GM23248 (cell line): ENCODE results near the gene PLCL2. TPM values are rescaled to one million over a fixed set of nuclear protein-coding genes. Genes with fewer than 3 reads are reported as not detected.

Experiments
- DNase-seq: peaks from one replicate; pipeline ENCODE4 v3.0.0-alpha.2; 2015
- H2AFZ ChIP-seq: fragments of 200-600 bp; sonication (generic); 2 replicates; pipeline ENCODE4 v1.6.1; 2016; ENCODE audit warnings: antibody characterized with exemption
- H3F3A ChIP-seq: fragments of 200-600 bp; sonication (generic); 2 replicates; pipeline ENCODE4 v1.6.1; 2016; ENCODE audit warnings: mild to moderate bottlenecking, antibody characterized with exemption, mixed run types; ENCODE audit not compliant: insufficient read depth
- H3K27ac ChIP-seq: fragments of 200-600 bp; sonication (generic); 2 replicates; pipeline ENCODE4 v1.5.1; 2016; ENCODE audit warnings: mild to moderate bottlenecking
- H3K27me3 ChIP-seq: fragments of 200-600 bp; sonication (generic); replicated peaks from 2 replicates; pipeline ENCODE4 v1.6.1; 2016; ENCODE audit warnings: mild to moderate bottlenecking; ENCODE audit not compliant: insufficient read depth
- H3K36me3 ChIP-seq: fragments of 200-600 bp; sonication (generic); 2 replicates; pipeline ENCODE4 v1.6.1; 2016; ENCODE audit warnings: low read depth, mild to moderate bottlenecking
- H3K4me1 ChIP-seq: fragments of 200-600 bp; sonication (generic); 2 replicates; pipeline ENCODE4 v1.6.1; 2016; ENCODE audit warnings: mild to moderate bottlenecking; ENCODE audit not compliant: insufficient read depth
- H3K4me2 ChIP-seq: fragments of 200-600 bp; sonication (generic); one replicate; pipeline ENCODE4 v1.6.1; 2016; ENCODE audit warnings: mild to moderate bottlenecking; ENCODE audit not compliant: unreplicated experiment
- H3K4me3 ChIP-seq: fragments of 200-600 bp; sonication (generic); 2 replicates; pipeline ENCODE4 v1.5.1; 2016; ENCODE audit warnings: mild to moderate bottlenecking
- H3K79me2 ChIP-seq: fragments of 200-600 bp; sonication (generic); 2 replicates; pipeline ENCODE4 v1.6.1; 2016; ENCODE audit warnings: mild to moderate bottlenecking; ENCODE audit not compliant: insufficient read depth
- H3K9ac ChIP-seq: fragments of 200-600 bp; sonication (generic); 2 replicates; pipeline ENCODE4 v1.6.1; 2016; ENCODE audit warnings: mild to moderate bottlenecking
- H3K9me2 ChIP-seq: fragments of 200-600 bp; sonication (generic); 2 replicates; pipeline ENCODE4 v1.6.1; 2016; ENCODE audit warnings: mixed run types, mild to moderate bottlenecking, moderate library complexity; ENCODE audit not compliant: insufficient read depth
- H3K9me3 ChIP-seq: fragments of 200-600 bp; sonication (generic); one replicate; pipeline ENCODE4 v1.6.1; 2017; ENCODE audit warnings: low read depth
- H4K20me1 ChIP-seq: fragments of 200-600 bp; sonication (generic); 2 replicates; pipeline ENCODE4 v1.6.0; 2016; ENCODE audit not compliant: insufficient read depth
- EZH2 ChIP-seq: fragments of 200-600 bp; sonication (generic); IDR thresholded peaks from 2 replicates; pipeline ENCODE4 v1.6.1; 2018; ENCODE audit warnings: antibody characterized with exemption, mild to moderate bottlenecking; ENCODE audit not compliant: insufficient read depth, poor library complexity, severe bottlenecking
- EZH2phosphoT487 ChIP-seq: fragments of 200-600 bp; sonication (generic); IDR thresholded peaks from 2 replicates; pipeline ENCODE4 v1.6.1; 2018; ENCODE audit warnings: antibody characterized with exemption, moderate library complexity, mild to moderate bottlenecking, low read depth; ENCODE audit not compliant: insufficient read depth
- WGBS, 2 experiments: methylation state at CpG; one replicate each; pipeline ENCODE4 v1.1.6; 2015 to 2017; ENCODE audit warnings: low lambda C conversion rate in 2 of 2, low coverage in 1 of 2; ENCODE audit errors: missing lambda C conversion rate in 2 of 2; 5-methylcytosine and 5-hydroxymethylcytosine counted together
- in situ Hi-C: fragments of 300-500 bp; cut with MboI; formaldehyde crosslinking; loops from 2 replicates; pipeline ENCODE4 v1.15.0; 2020
- polyA plus RNA-seq: library from polyadenylated mRNA; unstranded; fragments of >200 nt; fragmentation: Nextera tagmentation; extraction: Ambion mirVana; gene quantifications from 2 replicates; pipeline ENCODE4 v1.2.1, GENCODE V29; 2016
- total RNA-seq: library from RNA; depleted of rRNA; stranded (reverse); fragments of >200 nt; shearing (Covaris generic); gene quantifications from 2 replicates; pipeline ENCODE4 v1.2.3, GENCODE V29; 2014

The PLCL2 gene
- total and polyA plus RNA-seq, 2 experiments from 2014 or later, result 1.4 to 5.1 TPM

GRCh38 chr3:16839271-16840100 is 45.3 kb upstream of the PLCL2 start:
- Histone ChIP-seq H2AFZ (no peak overlapping the region), H3K9ac (no peak overlapping the region), H3K27me3 (no peaks in the 10 kb centered on the region), H3K4me3 (no peak overlapping the region), H3K9me3 (no peaks in the 10 kb centered on the region), H3K36me3 (no peaks in the 10 kb centered on the region), H3K4me1 (no peaks in the 10 kb centered on the region), H4K20me1 (no peaks in the 10 kb centered on the region), H3K27ac (no peak overlapping the region), H3F3A (no peaks in the 10 kb centered on the region), H3K79me2 (no peaks in the 10 kb centered on the region), H3K4me2 (no peak overlapping the region), H3K9me2 (no peaks in the 10 kb centered on the region)
- in situ Hi-C loops, result no loop called here
- WGBS, 2 experiments, result 88 to 89% methylated on average over 10 of the region's 10 CpGs
- TF ChIP-seq EZH2 (no peak), EZH2phosphoT487 (no peak)
- DNase-seq, result no peak

GRCh38 chr3:16840101-16840424 is 44.7 kb upstream of the PLCL2 start:
- no peaks in the 10 kb centered on the region for H3K79me2 ChIP-seq
- H3K9ac ChIP-seq, result no peak overlapping the region
- 34 to 40% methylated on average over 1 of the region's 1 CpG for WGBS, 2 experiments
- no peaks in the 10 kb centered on the region for H3K9me3 ChIP-seq
- DNase-seq, result no peak
- H3K27me3 ChIP-seq, result no peaks in the 10 kb centered on the region
- no peak overlapping the region for H3K4me3 ChIP-seq
- no peak overlapping the region for H3K27ac ChIP-seq
- H3K36me3 ChIP-seq, result no peaks in the 10 kb centered on the region
- TF ChIP-seq EZH2phosphoT487 (no peak), EZH2 (no peak)
- no peak overlapping the region for H3K4me2 ChIP-seq
- no peaks in the 10 kb centered on the region for H3K4me1 ChIP-seq
- H2AFZ ChIP-seq, result no peak overlapping the region
- H3F3A ChIP-seq, result no peaks in the 10 kb centered on the region
- no peaks in the 10 kb centered on the region for H4K20me1 ChIP-seq
- no peaks in the 10 kb centered on the region for H3K9me2 ChIP-seq
- in situ Hi-C loops, result no loop called here

- in situ Hi-C loops, result no loop called here
- H3K4me2 ChIP-seq, result no peak overlapping the region
- no peaks in the 10 kb centered on the region for H4K20me1 ChIP-seq
- no peaks in the 10 kb centered on the region for H3K36me3 ChIP-seq
- H2AFZ ChIP-seq, result no peak overlapping the region
- no peak overlapping the region for H3K27ac ChIP-seq
- no peaks in the 10 kb centered on the region for H3K9me3 ChIP-seq
- H3K4me1 ChIP-seq, result no peaks in the 10 kb centered on the region
- no peaks in the 10 kb centered on the region for H3K27me3 ChIP-seq
- DNase-seq, result no peak
- no peaks in the 10 kb centered on the region for H3K79me2 ChIP-seq
- whole genome bisulfite sequencing, 2 experiments, result 85 to 87% methylated on average over 7 of the region's 7 CpGs
- no peaks in the 10 kb centered on the region for H3F3A ChIP-seq
- no peaks in the 10 kb centered on the region for H3K9me2 ChIP-seq
- no peak for TF ChIP-seq EZH2
- TF ChIP-seq EZH2phosphoT487, result no peak
- no peak overlapping the region for H3K4me3 ChIP-seq
- H3K9ac ChIP-seq, result no peak overlapping the region
Observed at GRCh38 chr3:16841041-16841753, 43.6 kb upstream of the PLCL2 start.

- TF ChIP-seq EZH2 (no peak), EZH2phosphoT487 (no peak)
- Histone ChIP-seq H3K27ac (no peak overlapping the region), H3K27me3 (no peaks in the 10 kb centered on the region), H3F3A (no peaks in the 10 kb centered on the region), H3K79me2 (no peaks in the 10 kb centered on the region), H3K9ac (no peak overlapping the region), H4K20me1 (no peaks in the 10 kb centered on the region), H2AFZ (no peak overlapping the region), H3K9me3 (no peaks in the 10 kb centered on the region), H3K36me3 (no peaks in the 10 kb centered on the region), H3K9me2 (no peaks in the 10 kb centered on the region), H3K4me3 (no peak overlapping the region), H3K4me1 (no peaks in the 10 kb centered on the region), H3K4me2 (no peak overlapping the region)
- WGBS, 2 experiments, result 66 to 79% methylated on average over 3 of the region's 3 CpGs
- no peak for DNase-seq
- in situ Hi-C loops, result no loop called here
Observed at GRCh38 chr3:16841904-16842271, 42.9 kb upstream of the PLCL2 start.
